GM18517 (cell line): ENCODE measurements around the gene ZNF678.
"Not testable (repeated sequence)": the region's sequence is repeated elsewhere in the genome, so short reads cannot be mapped to it uniquely, and the experiment has no call there.

Experiments used
- ATAC-seq: cut with Tn5 transposase; IDR thresholded peaks from one replicate; pipeline ENCODE4 v1.9.1; 2021; ENCODE audit warnings: mild to moderate bottlenecking, moderate library complexity; ENCODE audit not compliant: unreplicated experiment

Gene ZNF678

GRCh38 chr1:227596222-227596621 lies 32.9 kb downstream of the ZNF678 start:
- ATAC-seq = not testable (repeated sequence)

- ATAC-seq = no peak
Observed at GRCh38 chr1:227603327-227603726, 40.0 kb downstream of the ZNF678 start.

GRCh38 chr1:227604446-227604845 lies 41.1 kb downstream of the ZNF678 start:
- no peak for ATAC-seq

GRCh38 chr1:227606271-227606670 lies 42.9 kb downstream of the ZNF678 start:
- not testable (repeated sequence) for ATAC-seq

- no peak for ATAC-seq
Observed at GRCh38 chr1:227607336-227607898, 44.1 kb downstream of the ZNF678 start.

GRCh38 chr1:227612658-227613057 lies 49.3 kb downstream of the ZNF678 start:
- no peak for ATAC-seq

GRCh38 chr1:227613526-227613925 lies 50.2 kb downstream of the ZNF678 start:
- ATAC-seq = no peak

- ATAC-seq = no peak
Observed at GRCh38 chr1:227621211-227621610, 57.9 kb downstream of the ZNF678 start.

- no peak for ATAC-seq
Observed at GRCh38 chr1:227622739-227623475, 59.6 kb downstream of the ZNF678 start.

- no peak for ATAC-seq
Observed at GRCh38 chr1:227632325-227632724, 69.0 kb downstream of the ZNF678 start.

- no peak for ATAC-seq
Observed at GRCh38 chr1:227635596-227635995, 72.2 kb downstream of the ZNF678 start.

GRCh38 chr1:227654431-227654830 lies 91.1 kb downstream of the ZNF678 start:
- ATAC-seq = no peak

- no peak for ATAC-seq
Observed at GRCh38 chr1:227654858-227655752, 91.7 kb downstream of the ZNF678 start.

- no peak for ATAC-seq
Observed at GRCh38 chr1:227661495-227661894, 98.1 kb downstream of the ZNF678 start.

- no peak for ATAC-seq
Observed at GRCh38 chr1:227662933-227663332, 99.6 kb downstream of the ZNF678 start.

- no peak for ATAC-seq
Observed at GRCh38 chr1:227666286-227666685, 102.9 kb downstream of the ZNF678 start.

GRCh38 chr1:227673441-227673840 lies 110.1 kb downstream of the ZNF678 start:
- ATAC-seq = no peak

- ATAC-seq = no peak
Observed at GRCh38 chr1:227685807-227686206, 122.5 kb downstream of the ZNF678 start.

GRCh38 chr1:227697321-227697864 lies 134.0 kb downstream of the ZNF678 start:
- no peak for ATAC-seq

GRCh38 chr1:227701631-227702030 lies 138.3 kb downstream of the ZNF678 start:
- not testable (repeated sequence) for ATAC-seq

GRCh38 chr1:227707846-227708245 lies 144.5 kb downstream of the ZNF678 start:
- ATAC-seq = no peak
